NCI-H2081 (cell line): ENCODE results near the gene SCCPDH.
"Not testable (repeated sequence)": the region's sequence is repeated elsewhere in the genome, so short reads cannot be mapped to it uniquely, and the experiment has no call there.

Experiments
- DNase-seq, 2 experiments: peaks; one replicate each; lab custom pipeline; 2025; lab: John Stamatoyannopoulos, UW

The SCCPDH gene, protein sequence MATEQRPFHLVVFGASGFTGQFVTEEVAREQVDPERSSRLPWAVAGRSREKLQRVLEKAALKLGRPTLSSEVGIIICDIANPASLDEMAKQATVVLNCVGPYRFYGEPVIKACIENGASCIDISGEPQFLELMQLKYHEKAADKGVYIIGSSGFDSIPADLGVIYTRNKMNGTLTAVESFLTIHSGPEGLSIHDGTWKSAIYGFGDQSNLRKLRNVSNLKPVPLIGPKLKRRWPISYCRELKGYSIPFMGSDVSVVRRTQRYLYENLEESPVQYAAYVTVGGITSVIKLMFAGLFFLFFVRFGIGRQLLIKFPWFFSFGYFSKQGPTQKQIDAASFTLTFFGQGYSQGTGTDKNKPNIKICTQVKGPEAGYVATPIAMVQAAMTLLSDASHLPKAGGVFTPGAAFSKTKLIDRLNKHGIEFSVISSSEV

GRCh38 chr1:246724016-246724730 is at the start of gene SCCPDH:
Gene SCCPDH, plus strand, starts transcription at chr1:246724409. Its CDS starts 14 bp downstream, at chr1:246724423.
- DNase-seq, result peak; percentile 68 to 86

- no peak for DNase-seq
Observed at GRCh38 chr1:246677842-246678241, 46.4 kb upstream of the SCCPDH start.

- no peak for DNase-seq
Observed at GRCh38 chr1:246678816-246679793, 45.1 kb upstream of the SCCPDH start.

- DNase-seq, result no peak
Observed at GRCh38 chr1:246679794-246680177, 44.4 kb upstream of the SCCPDH start.

DNA sequence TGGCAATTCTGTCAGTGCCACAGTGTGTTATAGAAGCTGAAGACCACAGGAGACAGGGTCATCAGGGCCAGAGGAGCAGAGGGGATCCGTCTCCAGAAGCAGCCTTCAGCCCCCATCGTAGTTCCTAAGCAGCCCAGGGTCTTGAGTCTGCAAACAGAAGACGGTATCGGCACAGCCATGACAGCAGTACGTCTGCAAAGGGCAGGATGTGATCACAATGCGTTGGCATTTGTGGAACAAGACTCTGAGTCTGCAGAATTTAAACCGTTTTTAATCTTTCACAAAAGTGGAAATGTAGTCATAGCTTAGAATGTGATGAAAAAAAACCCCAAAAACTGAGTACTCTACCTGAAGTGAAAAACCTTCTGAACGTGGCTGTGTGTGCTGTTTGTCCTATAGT is 44.0 kb upstream of the SCCPDH start:
- DNase-seq, result no peak

GRCh38 chr1:246680696-246681130 is 43.5 kb upstream of the SCCPDH start:
- no peak for DNase-seq

DNA sequence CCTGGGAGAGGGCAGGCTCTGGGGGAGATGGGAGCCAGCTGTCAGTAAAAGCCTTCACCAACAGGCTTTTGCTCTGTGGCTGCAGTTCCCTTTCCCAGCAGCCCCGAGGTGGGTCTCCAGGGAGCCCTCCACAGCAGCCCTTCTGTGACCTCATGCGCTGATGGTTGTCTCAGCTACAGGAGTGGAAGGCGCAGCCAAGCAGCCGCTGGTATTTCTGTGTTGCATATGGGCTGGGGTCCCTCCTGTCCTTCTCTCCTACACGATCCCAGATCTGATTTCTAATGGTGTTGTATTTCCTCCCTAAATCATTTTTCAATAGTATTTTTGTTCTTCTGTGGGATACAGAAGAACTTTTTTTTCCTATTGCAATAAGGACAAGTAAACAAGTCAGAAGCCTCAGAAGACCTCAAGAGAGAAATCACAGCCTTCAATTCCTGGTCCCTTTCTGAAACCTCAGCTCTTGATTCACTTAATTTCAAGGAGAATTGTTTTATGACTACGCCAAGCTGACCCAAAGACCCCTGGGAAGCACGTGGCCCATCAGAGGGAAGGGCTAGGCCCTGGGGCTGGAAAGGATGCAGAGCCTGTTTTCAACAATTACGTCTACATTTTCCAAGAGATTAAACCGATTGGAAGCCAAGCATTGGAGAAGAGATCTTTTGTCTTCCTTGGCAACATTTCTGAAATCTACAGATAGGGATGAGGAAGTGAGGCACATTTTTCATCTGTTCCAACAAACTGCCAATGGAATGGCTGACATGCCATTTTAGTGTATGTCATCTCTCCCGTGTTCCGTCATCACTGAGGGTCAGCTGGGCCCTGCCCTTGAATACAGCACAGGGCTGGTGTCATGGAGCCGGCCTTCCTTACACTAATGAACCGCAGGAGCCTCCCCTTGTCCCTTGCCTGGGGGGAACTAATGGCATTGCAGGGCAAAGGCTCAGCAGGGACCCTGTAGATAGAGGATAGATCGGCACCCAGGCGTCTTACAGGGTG is 42.0 kb upstream of the SCCPDH start:
- no peak for DNase-seq

GRCh38 chr1:246683521-246683920 is 40.7 kb upstream of the SCCPDH start:
- DNase-seq, result no peak

DNA sequence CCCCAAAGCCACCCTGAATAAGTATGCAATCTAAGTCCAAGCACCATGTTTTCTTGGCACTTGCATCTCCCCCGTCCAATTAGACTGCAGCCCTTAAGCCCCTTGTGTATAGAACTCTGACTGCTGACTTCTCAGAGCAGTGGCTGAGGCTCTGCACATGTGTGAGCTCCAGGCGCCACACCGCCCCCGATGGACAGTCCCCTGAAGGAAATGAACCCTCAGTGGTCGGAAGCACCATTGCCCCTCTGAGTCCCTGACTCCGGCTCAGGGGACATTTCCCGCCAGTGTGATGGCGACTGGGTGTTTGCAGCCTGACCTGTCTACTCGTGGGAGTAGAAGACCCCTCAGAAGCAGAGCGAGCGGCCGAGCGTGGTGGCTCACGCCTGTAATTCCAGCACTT is 37.2 kb upstream of the SCCPDH start:
- DNase-seq, result no peak

DNA sequence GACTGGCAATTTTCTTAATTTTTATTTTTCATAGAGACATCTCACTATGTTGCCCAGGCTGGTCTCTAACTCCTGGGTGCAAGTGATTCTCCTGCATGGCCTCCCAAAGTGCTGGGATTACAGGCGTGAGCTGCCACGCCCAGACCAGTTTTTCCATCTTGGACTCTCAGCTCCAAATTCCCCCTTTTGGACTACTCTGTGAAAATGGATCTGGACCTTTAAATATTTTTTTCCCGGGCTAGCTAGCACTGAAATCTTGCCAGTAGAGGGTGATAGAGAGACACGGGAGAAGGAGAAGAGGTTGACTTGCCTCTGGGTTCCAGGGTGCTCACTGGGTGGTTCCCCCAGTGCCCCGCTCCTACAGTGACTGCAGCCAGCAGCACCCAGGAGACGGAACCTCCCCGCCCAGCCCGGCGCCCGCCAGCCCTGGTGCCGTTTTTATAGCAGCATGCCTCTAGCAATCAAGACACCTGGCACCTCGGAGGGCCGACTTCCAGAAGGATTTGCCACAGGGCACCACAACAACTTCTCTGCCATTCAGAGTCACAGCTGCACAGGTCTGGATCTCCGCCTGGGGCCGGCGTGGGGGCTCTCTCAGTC is 34.7 kb upstream of the SCCPDH start:
- peak; percentile 91 to 92 for DNase-seq

GRCh38 chr1:246690100-246690499 is 34.1 kb upstream of the SCCPDH start:
- DNase-seq, result peak; percentile 23 to 58

DNA sequence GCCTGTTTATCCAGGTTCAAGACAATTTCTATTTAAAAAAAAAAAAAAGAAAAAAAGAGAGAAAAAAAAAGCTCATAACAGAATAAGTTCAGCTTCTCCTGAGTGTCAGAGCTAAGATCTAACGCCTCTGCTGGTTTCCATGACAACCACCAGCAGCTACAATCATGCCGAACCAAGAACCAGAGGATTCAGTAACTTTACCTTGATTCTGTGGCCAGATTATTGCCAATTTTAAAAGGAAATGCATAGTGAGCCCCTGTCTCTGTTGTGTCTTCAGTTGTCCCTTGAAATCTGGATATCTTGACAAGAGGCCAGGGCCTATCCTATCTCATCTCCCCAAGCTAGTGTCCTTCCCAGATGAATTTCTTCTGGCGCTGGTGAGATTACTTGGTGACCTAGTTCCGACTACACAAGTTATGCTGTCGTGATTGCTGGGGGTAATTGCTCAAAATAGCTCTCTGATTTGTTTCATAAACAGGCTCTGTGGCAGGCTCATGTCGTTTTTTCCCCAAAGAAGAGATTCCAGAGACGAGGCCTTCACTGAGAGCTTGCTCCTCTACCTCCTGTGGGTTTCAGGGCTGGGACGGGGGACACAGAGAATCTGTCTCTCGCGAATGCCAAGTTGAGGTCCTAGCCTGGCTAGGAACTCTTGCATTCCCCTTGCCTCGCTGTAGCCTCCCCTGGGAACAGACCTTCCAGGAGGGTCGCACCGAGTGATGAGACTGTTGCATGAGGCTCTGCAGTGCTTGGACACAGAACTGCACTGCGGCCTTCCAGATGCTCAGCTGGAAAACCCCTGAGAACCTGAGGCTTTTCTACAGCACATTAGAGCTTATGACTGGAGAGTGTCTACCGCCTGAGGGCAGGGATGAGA is 32.4 kb upstream of the SCCPDH start:
- no peak for DNase-seq

DNA sequence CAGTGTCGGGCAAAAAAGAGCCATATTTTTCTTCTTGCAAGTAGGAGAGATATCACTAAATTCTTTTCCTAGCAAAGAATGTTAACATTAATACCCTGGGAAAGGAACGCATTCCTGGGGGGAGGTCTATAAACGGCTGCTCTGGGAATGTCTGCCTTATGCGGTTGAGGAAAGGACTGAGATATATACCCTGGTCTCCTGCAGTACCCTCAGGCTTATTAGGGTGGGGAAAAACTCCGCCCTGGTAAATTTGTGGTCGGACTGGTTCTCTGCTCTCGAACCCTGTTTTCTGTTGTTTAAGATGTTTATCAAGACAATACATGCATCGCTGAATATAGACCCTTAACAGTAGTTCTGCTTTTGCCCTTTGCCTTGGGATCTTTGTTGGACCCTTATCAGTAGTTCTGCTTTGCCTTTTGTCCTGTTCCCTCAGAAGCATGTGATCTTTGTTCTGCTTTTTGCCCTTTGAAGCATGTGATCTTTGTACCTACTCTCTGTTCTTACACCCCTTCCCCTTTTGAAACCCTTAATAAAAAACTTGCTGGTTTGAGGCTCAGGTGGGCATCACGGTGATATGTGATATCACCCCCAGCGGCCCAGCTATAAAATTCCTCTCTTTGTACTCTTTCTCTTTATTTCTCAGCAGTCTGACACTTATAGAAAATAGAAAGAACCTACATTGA is 29.9 kb upstream of the SCCPDH start:
- not testable (repeated sequence) for DNase-seq

DNA sequence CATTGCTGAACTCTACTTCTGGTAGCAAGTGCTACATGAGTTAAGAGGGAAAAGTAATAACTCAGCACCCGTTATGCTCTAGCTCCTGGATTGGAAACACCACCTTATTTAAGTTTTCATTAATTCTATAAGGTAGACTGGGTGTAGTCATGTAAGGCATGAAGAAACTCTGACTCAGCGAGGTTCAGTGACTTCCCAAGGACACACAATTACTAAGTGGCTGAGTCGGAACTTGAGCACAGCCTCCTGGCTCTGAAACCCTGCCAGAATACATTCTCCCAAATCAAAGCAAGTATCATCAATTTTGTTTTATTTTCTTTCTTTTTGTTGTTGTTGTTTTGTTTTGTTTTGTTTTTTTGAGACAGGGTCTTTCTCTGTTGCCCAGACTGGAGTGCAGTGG is 29.1 kb upstream of the SCCPDH start:
- DNase-seq, result no peak

- no peak for DNase-seq
Observed at GRCh38 chr1:246695666-246696065, 28.5 kb upstream of the SCCPDH start.

DNA sequence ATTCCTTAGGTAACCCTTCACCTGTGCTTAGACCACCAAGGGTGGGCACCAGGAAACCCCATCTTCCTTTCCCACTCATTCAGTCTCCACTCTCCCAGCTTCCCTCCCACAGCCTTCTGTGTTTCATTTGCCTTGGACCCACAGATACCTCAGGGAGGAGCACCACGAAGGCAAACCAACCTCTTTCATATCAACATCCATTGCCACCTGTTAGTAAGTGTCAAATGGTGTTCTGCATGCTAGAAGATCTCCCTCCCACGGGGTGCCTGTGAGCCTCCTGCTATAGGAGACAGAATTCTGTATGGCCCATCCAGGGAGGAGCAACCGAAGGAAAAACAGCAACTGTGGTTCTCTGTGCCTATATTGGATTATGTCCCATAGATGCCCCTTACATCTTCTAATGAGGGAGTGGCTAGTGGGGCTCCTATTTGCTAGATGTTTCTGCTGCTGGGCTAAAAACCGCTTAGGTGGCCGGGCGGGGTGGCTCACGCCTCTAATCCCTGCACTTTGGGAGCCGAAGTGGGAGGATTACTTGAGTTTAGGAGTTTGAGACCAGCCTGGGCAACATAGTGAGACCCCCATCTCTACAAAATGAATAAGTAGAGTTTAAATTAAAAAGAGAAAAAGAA is 25.6 kb upstream of the SCCPDH start:
- DNase-seq, result no peak

- DNase-seq, result peak; percentile 92 to 94
Observed at GRCh38 chr1:246699095-246699735, 25.0 kb upstream of the SCCPDH start.

DNA sequence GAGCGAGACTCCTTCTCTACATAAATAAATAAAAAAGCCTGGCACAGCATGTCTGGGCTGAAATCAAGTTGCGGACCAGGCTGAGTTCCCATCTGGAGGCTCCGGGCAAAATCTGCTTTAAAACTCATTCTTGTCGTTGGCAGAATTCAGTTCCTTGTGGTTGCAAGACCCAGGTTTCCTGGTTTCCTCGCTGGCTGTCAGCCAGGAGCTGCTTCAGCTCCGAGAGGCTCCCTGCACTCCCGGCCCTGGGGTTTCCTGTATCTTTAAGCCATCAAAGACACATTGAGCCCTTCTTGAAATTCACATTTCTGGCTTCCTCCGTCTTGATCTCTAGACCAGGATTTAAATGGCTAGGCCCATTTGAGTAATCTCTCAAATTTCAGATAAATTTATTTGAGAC is 20.6 kb upstream of the SCCPDH start:
- DNase-seq, result no peak
